GM12801 (cell line): ENCODE data around the gene GAPT.

Experiments used
- TF ChIP-seq, protein P1 (sequence below): IDR thresholded peaks from one replicate; pipeline ENCODE4 v1.5.1; 2011; ENCODE audit warnings: control low read depth; ENCODE audit not compliant: insufficient read length; ENCODE audit errors: extremely low read depth

The GAPT gene

DNA sequence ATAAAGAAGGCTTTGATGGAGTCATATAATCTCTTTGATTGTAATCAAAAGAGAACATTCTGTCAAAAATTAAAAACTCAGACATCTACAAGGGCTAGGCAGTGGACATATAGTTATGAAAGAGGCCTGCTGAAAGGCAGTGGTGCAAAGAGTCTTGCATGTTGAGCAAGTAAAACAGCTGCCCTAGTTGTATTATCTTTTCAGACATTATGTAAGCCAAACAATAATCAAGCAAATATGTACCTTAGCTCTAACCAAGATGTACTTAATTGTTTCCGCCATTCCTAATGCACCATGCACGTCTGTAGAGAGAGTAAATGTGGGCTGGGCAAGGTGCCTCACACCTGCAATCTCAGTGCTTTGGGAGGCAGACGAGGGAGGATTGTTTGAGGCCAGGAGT, 14.3 kb downstream of the GAPT start:
- TF ChIP-seq, protein P1, sequence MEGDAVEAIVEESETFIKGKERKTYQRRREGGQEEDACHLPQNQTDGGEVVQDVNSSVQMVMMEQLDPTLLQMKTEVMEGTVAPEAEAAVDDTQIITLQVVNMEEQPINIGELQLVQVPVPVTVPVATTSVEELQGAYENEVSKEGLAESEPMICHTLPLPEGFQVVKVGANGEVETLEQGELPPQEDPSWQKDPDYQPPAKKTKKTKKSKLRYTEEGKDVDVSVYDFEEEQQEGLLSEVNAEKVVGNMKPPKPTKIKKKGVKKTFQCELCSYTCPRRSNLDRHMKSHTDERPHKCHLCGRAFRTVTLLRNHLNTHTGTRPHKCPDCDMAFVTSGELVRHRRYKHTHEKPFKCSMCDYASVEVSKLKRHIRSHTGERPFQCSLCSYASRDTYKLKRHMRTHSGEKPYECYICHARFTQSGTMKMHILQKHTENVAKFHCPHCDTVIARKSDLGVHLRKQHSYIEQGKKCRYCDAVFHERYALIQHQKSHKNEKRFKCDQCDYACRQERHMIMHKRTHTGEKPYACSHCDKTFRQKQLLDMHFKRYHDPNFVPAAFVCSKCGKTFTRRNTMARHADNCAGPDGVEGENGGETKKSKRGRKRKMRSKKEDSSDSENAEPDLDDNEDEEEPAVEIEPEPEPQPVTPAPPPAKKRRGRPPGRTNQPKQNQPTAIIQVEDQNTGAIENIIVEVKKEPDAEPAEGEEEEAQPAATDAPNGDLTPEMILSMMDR: no peak

DNA sequence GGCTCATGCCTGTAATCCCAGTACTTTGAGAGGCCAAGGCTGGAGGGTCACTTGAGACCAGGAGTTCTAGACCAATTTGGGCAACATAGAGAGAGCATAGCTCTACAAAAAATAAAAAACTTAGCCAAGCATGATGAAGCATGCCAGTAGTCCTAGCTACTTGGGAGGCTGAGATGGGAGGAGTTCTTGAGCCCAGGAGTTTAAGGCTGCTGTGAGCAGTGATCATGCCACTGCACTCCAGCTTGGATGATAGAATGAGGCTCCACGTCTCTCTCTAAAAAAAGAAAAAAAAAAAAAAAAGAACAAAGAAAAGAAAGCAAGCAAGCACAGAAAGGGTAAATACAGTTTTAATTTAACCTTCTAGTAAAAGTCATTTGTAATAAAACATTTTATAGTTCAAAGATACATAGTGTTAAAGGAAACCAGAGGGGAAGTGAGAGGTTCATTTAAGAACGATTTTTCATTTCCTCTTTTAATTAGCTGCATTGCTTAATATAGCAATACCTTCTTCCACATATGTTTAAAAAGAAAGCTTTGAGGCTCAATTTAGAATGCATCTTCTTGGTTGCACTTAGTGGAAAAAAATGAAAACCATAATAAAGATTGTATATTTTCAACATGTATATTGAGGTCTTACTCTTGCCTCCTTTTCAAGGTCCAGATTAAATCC, 14.9 kb downstream of the GAPT start:
- TF ChIP-seq, protein P1: no peak

DNA sequence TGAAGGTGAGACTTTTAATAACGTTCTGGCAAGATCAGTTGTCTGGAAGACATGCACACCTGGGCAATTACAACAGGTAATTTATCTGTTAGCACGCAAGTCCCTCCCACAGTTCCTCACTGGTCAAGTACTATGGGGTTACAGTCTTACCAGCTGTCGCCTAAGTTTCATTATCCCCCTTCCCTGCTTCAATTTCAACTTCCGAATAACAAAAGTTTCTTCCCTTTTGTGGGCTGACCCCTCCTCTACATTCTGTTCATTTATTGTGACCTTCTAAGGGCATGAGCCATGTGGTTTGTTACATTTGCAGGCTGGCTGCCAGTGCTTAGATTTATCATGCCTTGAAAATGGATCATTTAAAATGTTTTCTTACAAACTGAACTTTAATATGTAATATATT, 16.5 kb downstream of the GAPT start:
- TF ChIP-seq, protein P1: no peak

DNA sequence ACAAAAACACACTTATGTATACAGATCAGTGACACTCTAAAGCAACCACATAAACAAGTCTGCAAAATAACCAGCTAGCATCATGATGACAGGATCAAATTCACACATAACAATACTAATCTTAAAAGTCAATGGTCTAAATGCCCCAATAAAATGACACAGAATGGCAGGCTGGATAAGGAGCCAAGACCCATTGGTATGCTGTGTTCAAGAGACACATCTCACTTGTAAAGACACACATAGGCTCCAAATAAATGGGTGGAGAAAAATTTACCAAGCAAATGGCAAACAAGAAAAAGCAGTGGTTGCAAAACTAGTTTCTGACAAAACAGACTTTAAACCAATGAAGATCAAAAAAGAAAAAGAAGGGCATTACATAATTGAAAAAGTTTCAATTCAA, 26.0 kb downstream of the GAPT start:
- TF ChIP-seq, protein P1: no peak

DNA sequence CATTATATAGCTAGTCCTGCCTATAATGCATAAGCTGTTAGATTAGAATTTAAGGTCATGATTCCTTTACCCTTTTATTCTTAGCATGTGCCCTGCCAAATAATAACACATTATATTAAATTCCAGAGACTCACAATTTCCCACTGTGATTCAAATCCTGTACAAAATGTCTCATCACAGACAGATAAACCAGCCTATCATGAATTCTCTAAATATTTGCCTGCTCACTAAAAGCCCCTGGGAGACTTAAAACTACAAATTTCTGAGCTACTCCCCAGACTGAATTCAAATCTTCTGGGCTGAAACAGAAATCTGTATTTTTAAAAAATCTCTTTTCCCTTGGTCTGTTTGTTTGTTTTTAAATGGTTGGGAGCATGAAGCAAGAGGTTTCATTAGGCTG, 32.7 kb downstream of the GAPT start:
- TF ChIP-seq, protein P1: no peak

DNA sequence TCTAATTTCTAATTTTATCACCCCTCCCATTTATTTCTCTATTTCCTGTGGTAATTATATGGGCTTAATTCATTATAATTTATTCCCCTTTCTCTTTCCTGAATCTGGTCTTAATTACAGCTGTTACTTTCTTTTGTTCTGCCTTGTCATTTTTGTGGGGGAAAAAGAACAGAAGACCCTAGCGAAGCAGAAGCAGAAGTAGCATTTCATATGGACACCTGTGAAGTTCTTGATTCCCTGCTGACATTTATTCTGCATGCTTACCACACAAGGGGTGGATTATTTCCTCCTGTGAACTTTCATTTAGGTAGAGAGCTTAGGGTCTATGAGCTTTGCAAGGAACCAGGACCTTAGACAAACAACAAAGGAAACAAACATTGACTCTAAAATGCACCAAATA, 33.3 kb downstream of the GAPT start:
- TF ChIP-seq, protein P1: no peak

DNA sequence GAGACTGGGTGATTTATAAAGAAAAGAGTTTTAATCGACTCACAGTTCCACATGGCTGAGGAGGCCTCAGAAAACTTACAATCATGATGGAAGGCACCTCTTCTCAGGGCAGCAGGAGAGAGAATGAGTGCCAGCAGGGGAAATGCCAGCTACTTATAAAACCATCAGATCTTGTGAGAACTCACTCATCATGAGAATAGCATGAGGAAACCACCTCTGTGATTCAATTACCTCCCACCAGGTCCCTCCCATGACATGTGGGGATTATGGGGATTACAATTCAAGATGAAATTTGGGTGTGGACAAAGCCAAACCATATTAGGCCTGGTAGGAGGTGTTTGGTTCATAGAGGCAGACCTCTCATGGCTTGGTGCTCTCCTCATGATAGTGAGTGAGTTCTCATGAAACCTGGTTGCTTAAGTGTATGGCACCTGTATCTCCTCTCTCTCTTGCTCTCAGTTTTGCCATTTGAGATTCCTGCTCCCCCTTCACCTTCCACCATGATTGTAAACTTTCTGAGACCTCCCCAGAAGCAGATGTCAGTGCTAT, 39.8 kb downstream of the GAPT start:
- TF ChIP-seq, protein P1: no peak
